Globus pallidus (tissue), 1 donor: Measurements from ENCODE around the gene AKAP12.

Experiments
- DNase-seq: peaks from one replicate; pipeline ENCODE4 v3.0.0-alpha.2; 2015; ENCODE audit warnings: low spot score

The AKAP12 gene

GRCh38 chr6:151240036-151240685 lies 394 bp downstream of the AKAP12 start:
- DNase-seq = peak; percentile 19

GRCh38 chr6:151240791-151241642 lies 1.2 kb downstream of the AKAP12 start:
- no peak for DNase-seq

- no peak for DNase-seq
Observed at GRCh38 chr6:151241853-151242252, 2.1 kb downstream of the AKAP12 start.

GRCh38 chr6:151242420-151242861 lies 2.7 kb downstream of the AKAP12 start:
- DNase-seq = no peak

- no peak for DNase-seq
Observed at GRCh38 chr6:151243481-151243880, 3.7 kb downstream of the AKAP12 start.

GRCh38 chr6:151247490-151247889 lies 7.7 kb downstream of the AKAP12 start:
- no peak for DNase-seq

- DNase-seq = no peak
Observed at GRCh38 chr6:151248295-151248694, 8.5 kb downstream of the AKAP12 start.

- no peak for DNase-seq
Observed at GRCh38 chr6:151252634-151253033, 12.9 kb downstream of the AKAP12 start.

GRCh38 chr6:151254451-151255081 lies 14.8 kb downstream of the AKAP12 start:
- DNase-seq = no peak

- no peak for DNase-seq
Observed at GRCh38 chr6:151255811-151256210, 16.0 kb downstream of the AKAP12 start.

GRCh38 chr6:151257985-151258445 lies 18.2 kb downstream of the AKAP12 start:
- DNase-seq = no peak

GRCh38 chr6:151260205-151260604 lies 20.4 kb downstream of the AKAP12 start:
- DNase-seq = no peak

GRCh38 chr6:151263035-151263434 lies 23.3 kb downstream of the AKAP12 start:
- no peak for DNase-seq

GRCh38 chr6:151263967-151264366 lies 24.2 kb downstream of the AKAP12 start:
- no peak for DNase-seq

GRCh38 chr6:151265282-151265681 lies 25.5 kb downstream of the AKAP12 start:
- DNase-seq = no peak

GRCh38 chr6:151269321-151269995 lies 29.7 kb downstream of the AKAP12 start:
- no peak for DNase-seq

GRCh38 chr6:151275121-151275520 lies 35.4 kb downstream of the AKAP12 start:
- DNase-seq = no peak

GRCh38 chr6:151275566-151275965 lies 35.8 kb downstream of the AKAP12 start:
- DNase-seq = no peak

GRCh38 chr6:151276112-151276740 lies 36.5 kb downstream of the AKAP12 start:
- DNase-seq = no peak

GRCh38 chr6:151279891-151280290 lies 40.1 kb downstream of the AKAP12 start:
- no peak for DNase-seq

- DNase-seq = no peak
Observed at GRCh38 chr6:151280859-151281258, 41.1 kb downstream of the AKAP12 start.

- no peak for DNase-seq
Observed at GRCh38 chr6:151284012-151284411, 44.2 kb downstream of the AKAP12 start.
